Mesodermal cell (in vitro differentiated cells): ENCODE data around the gene EEF1A1.

ENCODE experiments used
- H3K27ac ChIP-seq: 2 replicates; pipeline ENCODE4 v1.7.0; 2013; ENCODE audit warnings: mild to moderate bottlenecking, low read depth, low read length, moderate library complexity; ENCODE audit not compliant: severe bottlenecking
- H3K36me3 ChIP-seq: 2 replicates; pipeline ENCODE4 v1.7.1; 2013; ENCODE audit warnings: mild to moderate bottlenecking, low read length, moderate library complexity; ENCODE audit not compliant: control insufficient read depth, insufficient read depth
- H3K4me1 ChIP-seq: one replicate; pipeline ENCODE4 v1.7.1; 2013; ENCODE audit warnings: mild to moderate bottlenecking, low read length; ENCODE audit not compliant: insufficient read depth, control insufficient read depth, poor library complexity, severe bottlenecking
- H3K4me3 ChIP-seq: 2 replicates; pipeline ENCODE4 v1.7.0; 2013; ENCODE audit warnings: low read length, control low read depth, mild to moderate bottlenecking; ENCODE audit not compliant: insufficient read depth, poor library complexity, severe bottlenecking; ENCODE audit errors: extremely low read depth
- H3K9me3 ChIP-seq: 2 replicates; pipeline ENCODE4 v1.7.1; 2013; ENCODE audit warnings: mild to moderate bottlenecking, low read length, moderate library complexity; ENCODE audit not compliant: control insufficient read depth
- WGBS, 2 experiments: methylation state at CpG; one replicate each; pipeline ENCODE4 v1.1.5; 2013; ENCODE audit warnings: missing lambda C conversion rate in 2 of 2; ENCODE audit not compliant: insufficient coverage in 2 of 2; 5-methylcytosine and 5-hydroxymethylcytosine counted together

The EEF1A1 gene

DNA sequence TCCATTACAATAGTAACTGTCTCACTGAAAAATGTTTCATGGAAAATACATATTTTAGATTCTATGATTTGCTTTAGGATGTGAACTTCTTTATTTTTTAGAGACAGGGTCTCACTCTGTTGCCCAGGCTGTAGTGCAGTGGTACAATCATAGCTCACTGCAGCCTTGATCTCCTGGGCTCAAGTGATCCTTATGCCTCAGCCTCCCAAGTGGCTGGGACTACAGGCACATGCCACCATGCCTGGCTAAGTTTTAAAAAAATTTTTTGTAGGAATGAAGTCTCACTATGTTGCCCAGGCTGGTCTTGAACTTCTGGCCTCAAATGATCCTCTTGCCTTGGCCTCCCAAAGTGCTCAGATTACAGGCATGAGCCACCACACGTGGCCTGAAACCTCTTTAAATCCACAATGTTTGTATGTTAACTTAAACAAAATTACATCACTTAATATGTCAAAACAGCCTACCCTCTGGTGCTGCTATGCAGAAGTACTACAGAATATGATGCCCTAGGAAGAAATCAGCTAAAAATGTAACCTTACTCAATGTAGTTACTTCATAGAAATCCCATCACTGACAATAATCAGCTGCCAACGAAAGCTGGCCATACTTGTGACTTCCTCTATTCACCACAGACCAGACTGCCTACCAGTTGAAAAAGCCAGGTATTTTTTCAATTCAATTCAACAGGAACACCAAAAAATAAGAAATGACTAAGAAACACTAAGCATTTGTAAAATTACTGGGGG lies 17.6 kb downstream of the EEF1A1 start:
- peaks cover 4% of the 10 kb centered on the region for H3K9me3 ChIP-seq
- no peak overlapping the region for H3K4me3 ChIP-seq
- WGBS, 2 experiments = no CpG with 5 or more reads among the region's 2 CpGs
- H3K27ac ChIP-seq = no peak overlapping the region
- peaks cover 51% of the 10 kb centered on the region for H3K36me3 ChIP-seq
- H3K4me1 ChIP-seq = no peaks in the 10 kb centered on the region

DNA sequence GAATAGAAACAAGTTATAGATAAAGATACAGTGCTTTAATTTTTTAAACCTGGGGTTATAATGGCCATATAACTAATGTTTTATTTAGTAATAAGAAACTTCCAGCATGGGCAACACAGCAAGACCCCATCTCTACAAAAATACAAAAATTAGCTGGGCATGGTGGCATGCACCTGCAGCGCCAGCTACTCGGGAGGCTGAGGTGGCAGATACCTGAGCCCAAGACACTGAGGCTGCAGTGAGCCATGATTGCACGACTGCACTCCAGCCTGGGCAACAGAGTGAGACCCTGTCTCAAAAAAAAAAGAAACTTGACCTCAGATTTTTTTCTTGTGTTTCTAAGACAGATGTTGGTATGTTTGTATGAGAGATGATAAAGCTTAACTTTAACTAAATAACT lies 22.9 kb downstream of the EEF1A1 start:
- no peak overlapping the region for H3K4me3 ChIP-seq
- 84 to 100% methylated on average over 3 of the region's 3 CpGs for WGBS, 2 experiments
- no peaks in the 10 kb centered on the region for H3K4me1 ChIP-seq
- no peak overlapping the region for H3K27ac ChIP-seq
- H3K9me3 ChIP-seq = no peaks in the 10 kb centered on the region
- H3K36me3 ChIP-seq = peaks cover 69% of the 10 kb centered on the region

DNA sequence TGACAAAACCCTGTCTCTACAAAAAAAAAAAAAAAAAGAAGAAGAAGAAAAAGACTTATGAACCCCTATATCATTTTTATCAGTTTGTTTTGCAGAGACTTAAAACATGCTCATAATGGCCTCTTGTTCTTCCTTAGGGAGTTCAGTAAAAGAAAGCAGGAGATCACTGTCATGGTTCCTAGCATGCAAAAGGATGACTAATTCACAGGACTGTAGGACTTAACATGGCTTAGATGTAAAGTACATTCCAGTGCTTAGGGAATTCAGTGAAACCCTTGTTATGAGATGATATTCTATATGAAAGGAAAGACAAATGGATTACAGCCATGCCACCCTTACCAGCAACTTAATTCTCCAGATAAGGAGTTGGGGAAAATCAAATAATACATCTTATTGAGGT lies 29.5 kb downstream of the EEF1A1 start:
- peaks cover 4% of the 10 kb centered on the region for H3K9me3 ChIP-seq
- no peak overlapping the region for H3K27ac ChIP-seq
- no peak overlapping the region for H3K4me3 ChIP-seq
- H3K4me1 ChIP-seq = no peaks in the 10 kb centered on the region
- peaks cover 60% of the 10 kb centered on the region for H3K36me3 ChIP-seq

DNA sequence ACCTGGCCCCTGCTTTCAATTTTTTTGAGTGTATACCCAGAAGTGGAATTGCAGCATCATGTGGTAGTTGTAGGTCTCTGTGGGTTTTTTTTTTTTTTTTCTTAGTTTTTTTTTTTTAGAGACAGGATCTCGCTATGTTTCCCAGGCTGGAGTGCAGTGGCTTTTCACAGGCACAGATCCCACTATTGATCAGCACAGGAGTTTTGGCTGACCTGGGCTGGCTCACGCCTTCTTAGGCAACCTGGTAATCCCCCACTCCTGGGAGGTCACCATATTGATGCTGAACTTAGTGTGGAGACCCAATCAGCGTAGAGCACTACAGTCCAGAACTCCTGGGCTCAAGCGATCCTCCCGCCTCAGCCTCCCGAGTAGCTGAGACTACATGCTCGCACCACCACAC lies 33.4 kb downstream of the EEF1A1 start:
- peaks cover 73% of the 10 kb centered on the region for H3K36me3 ChIP-seq
- H3K27ac ChIP-seq = no peak overlapping the region
- H3K9me3 ChIP-seq = peaks cover 4% of the 10 kb centered on the region
- 91 to 93% methylated on average over 6 of the region's 7 CpGs for WGBS, 2 experiments
- H3K4me1 ChIP-seq = no peaks in the 10 kb centered on the region
- H3K4me3 ChIP-seq = no peak overlapping the region

DNA sequence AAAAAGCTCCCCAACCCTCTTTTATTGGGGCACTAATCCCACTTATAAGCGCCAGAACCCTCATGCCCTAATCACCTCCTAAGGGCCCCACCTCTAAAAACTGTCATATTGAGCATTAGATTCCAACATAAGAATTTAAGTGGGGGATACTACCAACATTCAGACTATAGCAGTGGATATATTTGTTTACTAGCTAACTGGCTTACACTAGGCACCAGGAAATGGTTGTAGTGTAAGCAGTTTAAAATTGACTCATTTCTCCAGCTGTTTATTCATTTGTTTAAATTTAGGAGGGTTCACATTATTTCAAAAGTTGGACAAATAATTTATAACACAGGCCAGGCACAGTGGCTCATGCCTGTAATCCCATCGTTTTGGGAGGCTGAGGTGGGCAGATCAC lies 36.4 kb downstream of the EEF1A1 start:
- Histone ChIP-seq H3K27ac (no peak overlapping the region), H3K36me3 (peaks cover 79% of the 10 kb centered on the region), H3K9me3 (no peaks in the 10 kb centered on the region), H3K4me1 (no peaks in the 10 kb centered on the region), H3K4me3 (no peak overlapping the region)
- WGBS, 2 experiments = 67% methylated on average over 1 of the region's 2 CpGs; no CpG with 5 or more reads in 1 of the 2 experiments

DNA sequence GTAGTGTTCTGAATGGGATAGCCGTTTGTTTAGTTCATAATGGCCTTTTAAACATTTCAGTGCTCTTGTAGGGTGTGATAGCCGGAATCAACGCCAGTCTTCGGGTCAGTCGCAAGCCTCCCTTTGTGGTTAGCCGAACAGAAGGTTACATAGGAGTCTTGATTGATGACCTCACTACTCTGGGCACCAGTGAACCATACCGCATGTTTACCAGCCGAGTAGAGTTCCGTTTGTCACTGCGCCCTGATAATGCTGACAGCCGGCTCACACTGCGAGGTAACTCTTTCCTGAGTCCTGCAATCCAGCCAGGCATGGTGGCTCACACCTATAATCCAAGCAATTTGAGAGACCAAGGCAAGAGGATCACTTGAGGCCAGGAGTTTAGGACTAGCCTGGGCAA lies 38.9 kb downstream of the EEF1A1 start:
- Histone ChIP-seq H3K9me3 (no peaks in the 10 kb centered on the region), H3K4me3 (no peak overlapping the region), H3K36me3 (peaks cover 74% of the 10 kb centered on the region), H3K27ac (no peak overlapping the region), H3K4me1 (no peaks in the 10 kb centered on the region)
- WGBS, 2 experiments = 96 to 98% methylated on average over 11 to 12 of the region's 12 CpGs

DNA sequence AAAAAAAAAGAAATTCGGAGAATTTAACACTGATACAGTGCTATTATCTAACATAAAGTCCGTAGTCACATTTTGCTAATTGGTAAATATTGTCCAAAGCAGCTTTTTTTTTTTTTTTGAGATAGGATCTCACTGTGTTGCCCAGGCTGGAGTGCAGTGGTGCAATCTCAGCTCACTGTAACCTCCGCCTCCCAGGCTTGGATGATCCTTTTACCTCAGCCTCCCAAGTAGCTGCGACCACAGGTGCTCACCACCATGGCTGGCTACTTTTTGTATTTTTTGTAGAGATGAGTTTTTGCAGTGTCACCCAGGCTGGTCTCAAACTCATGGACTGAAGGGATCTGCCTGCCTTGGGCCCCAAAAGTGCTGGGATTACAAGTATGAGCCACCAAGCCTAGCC lies 43.4 kb downstream of the EEF1A1 start:
- no peak overlapping the region for H3K27ac ChIP-seq
- H3K4me1 ChIP-seq = no peaks in the 10 kb centered on the region
- H3K4me3 ChIP-seq = no peak overlapping the region
- H3K9me3 ChIP-seq = no peaks in the 10 kb centered on the region
- H3K36me3 ChIP-seq = peaks cover 76% of the 10 kb centered on the region
- 78 to 100% methylated on average over 1 to 2 of the region's 4 CpGs for WGBS, 2 experiments

DNA sequence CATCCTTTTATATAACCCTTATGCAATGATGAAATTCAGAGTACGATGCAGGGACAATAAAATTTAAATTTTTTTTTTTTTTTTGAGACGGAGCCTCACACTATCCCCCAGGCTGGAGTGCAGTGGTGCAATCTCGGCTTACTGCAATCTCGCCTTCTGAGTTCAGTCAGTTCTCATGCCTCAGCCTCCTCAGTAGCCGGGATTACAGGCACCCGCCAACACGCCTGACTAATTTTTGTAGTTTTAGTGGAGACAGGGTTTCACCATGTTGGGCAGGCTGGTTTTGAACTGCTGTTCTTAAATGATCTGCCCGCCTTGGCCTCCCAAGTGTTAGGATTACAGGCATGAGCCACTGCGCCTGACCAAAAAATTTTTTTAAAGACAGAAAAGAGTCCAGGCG lies 44.1 kb downstream of the EEF1A1 start:
- Histone ChIP-seq H3K4me1 (no peaks in the 10 kb centered on the region), H3K4me3 (no peak overlapping the region), H3K36me3 (peaks cover 69% of the 10 kb centered on the region), H3K9me3 (no peaks in the 10 kb centered on the region), H3K27ac (no peak overlapping the region)
- WGBS, 2 experiments = 100% methylated on average over 6 to 9 of the region's 10 CpGs

DNA sequence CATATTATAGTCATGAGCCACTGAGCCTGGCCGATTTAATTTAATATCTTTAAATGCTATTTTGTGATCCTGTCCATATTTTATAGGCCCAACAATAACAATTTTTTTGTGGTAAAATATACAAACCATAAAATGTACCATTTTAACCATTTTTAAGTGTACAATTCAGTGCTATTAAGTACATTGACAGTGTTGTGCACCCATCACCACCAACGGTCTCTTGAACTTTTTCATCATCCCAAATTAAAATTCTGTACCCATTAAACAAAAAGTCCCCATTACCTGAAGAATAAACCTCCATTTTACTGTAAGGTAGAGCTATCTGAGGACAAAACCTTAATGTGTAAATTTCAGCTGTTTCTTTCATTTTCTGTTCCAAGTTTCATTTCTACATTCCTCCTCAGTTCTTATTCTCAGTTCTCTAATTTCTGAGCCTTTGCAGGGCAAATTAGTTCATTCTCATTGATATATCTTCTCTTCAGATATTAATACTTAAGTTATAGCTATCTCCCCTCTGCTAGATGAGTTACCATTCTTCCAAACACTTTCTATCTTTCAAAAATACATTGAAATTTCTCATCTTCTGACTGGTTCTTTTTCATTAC lies 49.0 kb downstream of the EEF1A1 start:
- Histone ChIP-seq H3K4me3 (no peak overlapping the region), H3K36me3 (peaks cover 74% of the 10 kb centered on the region), H3K4me1 (no peaks in the 10 kb centered on the region), H3K27ac (no peak overlapping the region), H3K9me3 (no peaks in the 10 kb centered on the region)
- WGBS, 2 experiments = no CpG with 5 or more reads among the region's 2 CpGs
